NCI-H2107 (cell line): ENCODE data around the gene FERMT3.

Source experiments
- DNase-seq: peaks from one replicate; lab custom pipeline; 2025; lab: John Stamatoyannopoulos, UW

The FERMT3 gene

GRCh38 chr11:64264371-64264852, 57.9 kb downstream of the FERMT3 start:
- peak; percentile 59 for DNase-seq

- DNase-seq = no peak
Observed at GRCh38 chr11:64265176-64266160, 58.9 kb downstream of the FERMT3 start.

- DNase-seq = no peak
Observed at GRCh38 chr11:64266339-64266738, 59.8 kb downstream of the FERMT3 start.

GRCh38 chr11:64267207-64267945, 60.9 kb downstream of the FERMT3 start:
- DNase-seq = peak; percentile 33

GRCh38 chr11:64268025-64268892, 61.7 kb downstream of the FERMT3 start:
- DNase-seq = no peak

GRCh38 chr11:64268893-64269539, 62.5 kb downstream of the FERMT3 start:
- DNase-seq = no peak

- peak; percentile 90 for DNase-seq
Observed at GRCh38 chr11:64269540-64270220, 63.2 kb downstream of the FERMT3 start.
